ENCODE measurements around the gene PTCD1.

GRCh38 chr7:99402854-99403253 lies 35.7 kb downstream of the PTCD1 start:
- TF ChIP-seq CTCF (IDR thresholded peaks at IDR 0.05) (no peak), POLR2A (IDR thresholded peaks at IDR 0.05) (no peak)
